H9 (cell line): ENCODE results near the gene CCDC154. TPM values are rescaled to one million over a fixed set of nuclear protein-coding genes. Genes with fewer than 3 reads are reported as not detected.

Experiments used
- DNase-seq: peaks from one replicate; pipeline ENCODE4 v3.0.0-alpha.2; 2017
- H2AFZ ChIP-seq: one replicate; pipeline ENCODE4 v1.6.1; 2013; ENCODE audit warnings: mild to moderate bottlenecking, low read length, control low read depth, moderate library complexity
- H2AK5ac ChIP-seq: 2 replicates; pipeline ENCODE4 v1.6.1; 2013; ENCODE audit warnings: low read length, control low read depth, mixed read lengths; ENCODE audit not compliant: insufficient read length
- H2BK120ac ChIP-seq: one replicate; pipeline ENCODE4 v1.6.1; 2013; ENCODE audit warnings: low read depth, mild to moderate bottlenecking, low read length, control low read depth, inconsistent platforms; ENCODE audit not compliant: poor library complexity, severe bottlenecking
- H2BK12ac ChIP-seq: 2 replicates; pipeline ENCODE4 v1.6.1; 2013; ENCODE audit warnings: low read length, control low read depth, mixed read lengths, low read depth; ENCODE audit not compliant: insufficient read length
- H2BK15ac ChIP-seq: 2 replicates; pipeline ENCODE4 v1.6.1; 2013; ENCODE audit warnings: low read depth, low read length, control low read depth
- H2BK20ac ChIP-seq: one replicate; pipeline ENCODE4 v1.6.1; 2013; ENCODE audit warnings: low read depth, mild to moderate bottlenecking, low read length, control low read depth, inconsistent platforms; ENCODE audit not compliant: poor library complexity, severe bottlenecking
- H2BK5ac ChIP-seq: 2 replicates; pipeline ENCODE4 v1.6.1; 2013; ENCODE audit warnings: low read length, control low read depth, mixed read lengths; ENCODE audit not compliant: insufficient read length
- H3K14ac ChIP-seq: 2 replicates; pipeline ENCODE4 v1.6.1; 2013; ENCODE audit warnings: low read length, control low read depth; ENCODE audit not compliant: insufficient read depth
- H3K18ac ChIP-seq: 2 replicates; pipeline ENCODE4 v1.6.1; 2013; ENCODE audit warnings: low read depth, mild to moderate bottlenecking, mixed read lengths, low read length, control low read depth; ENCODE audit not compliant: insufficient read length
- H3K23ac ChIP-seq: 2 replicates; pipeline ENCODE4 v1.6.1; 2013; ENCODE audit warnings: low read length, control low read depth, mixed read lengths, low read depth; ENCODE audit not compliant: insufficient read length
- H3K23me2 ChIP-seq: 2 replicates; pipeline ENCODE4 v1.6.1; 2013; ENCODE audit warnings: low read depth, mild to moderate bottlenecking, mixed read lengths, low read length, control low read depth; ENCODE audit not compliant: insufficient read length, poor library complexity, severe bottlenecking
- H3K27ac ChIP-seq: 2 replicates; pipeline ENCODE4 v1.5.1; 2013; ENCODE audit warnings: low read length, control low read depth, mixed read lengths, low read depth; ENCODE audit not compliant: insufficient read length
- H3K27me3 ChIP-seq: 2 replicates; pipeline ENCODE4 v1.6.1; 2013; ENCODE audit warnings: low read length, control low read depth, inconsistent platforms; ENCODE audit not compliant: insufficient read depth
- H3K4ac ChIP-seq: 2 replicates; pipeline ENCODE4 v1.6.1; 2013; ENCODE audit warnings: low read depth, mild to moderate bottlenecking, control low read depth, inconsistent platforms, low read length, moderate library complexity
- H3K4me1 ChIP-seq: 2 replicates; pipeline ENCODE4 v1.6.1; 2013; ENCODE audit warnings: low read length, control low read depth, inconsistent platforms; ENCODE audit not compliant: insufficient read depth
- H3K4me2 ChIP-seq: 2 replicates; pipeline ENCODE4 v1.6.1; 2013; ENCODE audit warnings: low read length, control low read depth, mixed read lengths; ENCODE audit not compliant: insufficient read length, insufficient read depth
- H3K56ac ChIP-seq: 2 replicates; pipeline ENCODE4 v1.6.1; 2013; ENCODE audit warnings: low read depth, mild to moderate bottlenecking, mixed read lengths, low read length, control low read depth; ENCODE audit not compliant: insufficient read length
- H3K79me1 ChIP-seq: 2 replicates; pipeline ENCODE4 v1.6.1; 2013; ENCODE audit warnings: low read depth, mild to moderate bottlenecking, moderate library complexity, low read length, control low read depth, inconsistent platforms; ENCODE audit not compliant: insufficient read depth, poor library complexity, severe bottlenecking
- H3K79me2 ChIP-seq: 2 replicates; pipeline ENCODE4 v1.6.1; 2013; ENCODE audit warnings: low read length, control low read depth, inconsistent platforms; ENCODE audit not compliant: insufficient read depth
- H3K9ac ChIP-seq: 2 replicates; pipeline ENCODE4 v1.6.1; 2013; ENCODE audit warnings: low read length, control low read depth, mixed read lengths; ENCODE audit not compliant: insufficient read length; ENCODE audit errors: extremely low read depth
- H3K9me3 ChIP-seq: one replicate; pipeline ENCODE4 v1.6.1; 2013; ENCODE audit warnings: low read depth, low read length, inconsistent platforms; ENCODE audit not compliant: control insufficient read depth
- H3T11ph ChIP-seq: one replicate; pipeline ENCODE4 v1.6.1; 2013; ENCODE audit warnings: mild to moderate bottlenecking, low read length, control low read depth, inconsistent platforms
- H4K20me1 ChIP-seq: one replicate; pipeline ENCODE4 v1.6.1; 2013; ENCODE audit not compliant: control insufficient read depth, insufficient read length, insufficient read depth
- H4K5ac ChIP-seq: 2 replicates; pipeline ENCODE4 v1.6.1; 2013; ENCODE audit warnings: low read depth, mild to moderate bottlenecking, mixed read lengths, low read length, control low read depth; ENCODE audit not compliant: insufficient read length
- H4K8ac ChIP-seq: replicated peaks from 2 replicates; pipeline ENCODE4 v1.6.1; 2013; ENCODE audit warnings: low read length, control low read depth, mixed read lengths, low read depth; ENCODE audit not compliant: insufficient read length
- H4K91ac ChIP-seq: 2 replicates; pipeline ENCODE4 v1.6.1; 2013; ENCODE audit warnings: low read depth, mild to moderate bottlenecking, moderate library complexity, mixed read lengths, low read length, control low read depth; ENCODE audit not compliant: insufficient read length
- H3K27ac Mint-ChIP-seq, 3 experiments: 2 replicates in 2 of 3; 3 replicates in 1 of 3; pipeline ENCODE4 v1.8.0; 2020 to 2021; ENCODE audit warnings: mixed read lengths in 3 of 3, mild to moderate bottlenecking in 1 of 3, moderate library complexity in 1 of 3
- H3K27me3 Mint-ChIP-seq: 2 replicates; pipeline ENCODE4 v1.8.0; 2021; ENCODE audit warnings: low read depth, mild to moderate bottlenecking, moderate library complexity, mixed read lengths
- H3K36me3 Mint-ChIP-seq, 3 experiments: 2 replicates in 2 of 3; 3 replicates in 1 of 3; pipeline ENCODE4 v1.8.0; 2020 to 2021; ENCODE audit warnings: low read depth in 3 of 3, mixed read lengths in 3 of 3; ENCODE audit not compliant: insufficient read depth in 1 of 3
- H3K4me1 Mint-ChIP-seq, 2 experiments: 2 replicates each; pipeline ENCODE4 v1.8.0; 2020; ENCODE audit warnings: mixed read lengths in 2 of 2
- H3K4me3 Mint-ChIP-seq, 2 experiments: 2 replicates in 1 of 2; 3 replicates in 1 of 2; pipeline ENCODE4 v1.8.0; 2020 to 2021; ENCODE audit warnings: mild to moderate bottlenecking in 2 of 2, mixed read lengths in 2 of 2, moderate library complexity in 1 of 2
- H3K9me3 Mint-ChIP-seq, 2 experiments: 2 replicates in 1 of 2; 3 replicates in 1 of 2; pipeline ENCODE4 v1.8.0; 2020; ENCODE audit warnings: mild to moderate bottlenecking in 2 of 2, mixed read lengths in 2 of 2, moderate library complexity in 1 of 2
- CTCF ChIP-seq: fragments of 200-600 bp; sonication (generic); conservative IDR thresholded peaks from 3 replicates; pipeline ENCODE4 v1.8.0; 2021; ENCODE audit warnings: antibody characterized with exemption, mild to moderate bottlenecking
- whole genome bisulfite sequencing: extraction: QIAGEN DNeasy Blood & Tissue Kit; methylation state at CpG from one replicate; pipeline ENCODE4 v1.1.7; 2013; ENCODE audit warnings: missing lambda C conversion rate, low lambda C conversion rate, mixed read lengths; ENCODE audit not compliant: insufficient read length; ENCODE audit errors: extremely low coverage; 5-methylcytosine and 5-hydroxymethylcytosine counted together
- total RNA-seq: library from RNA; stranded (reverse); gene quantifications from 2 replicates; pipeline ENCODE4 v1.2.1, GENCODE V29; 2021

CCDC154 gene
- total RNA-seq, 1 experiment from 2014 or later, result 1.3 TPM

GRCh38 chr16:1435921-1436697 is 8.2 kb downstream of the CCDC154 start:
- Histone ChIP-seq H4K5ac (no peak overlapping the region), H3K56ac (no peak overlapping the region), H2AK5ac (no peak overlapping the region), H2BK5ac (no peak overlapping the region), H3T11ph (no peak overlapping the region), H2BK20ac (no peak overlapping the region), H2BK12ac (no peak overlapping the region), H3K23ac (no peak overlapping the region), H4K8ac (no peak overlapping the region), H3K18ac (no peak overlapping the region), H2BK120ac (no peak overlapping the region), H4K20me1 (no peaks in the 10 kb centered on the region), H3K14ac (no peak overlapping the region), H3K4me2 (no peak overlapping the region), H3K9me3 (no peaks in the 10 kb centered on the region), H3K23me2 (no peaks in the 10 kb centered on the region), H3K27ac (no peak overlapping the region), H3K4me1 (no peaks in the 10 kb centered on the region), H4K91ac (no peak overlapping the region), H2BK15ac (no peak overlapping the region), H3K79me1 (no peaks in the 10 kb centered on the region), H3K27me3 (no peaks in the 10 kb centered on the region), H2AFZ (no peak overlapping the region), H3K79me2 (no peaks in the 10 kb centered on the region), H3K4ac (no peak overlapping the region), H3K9ac (no peak overlapping the region)
- TF ChIP-seq CTCF, result peak; percentile 21; the same call in 1 of the 3 replicates
- peak; percentile 60 for DNase-seq
- no peaks in the 10 kb centered on the region; a peak in 1 of 4 replicates for H3K4me1 Mint-ChIP-seq
- H3K27ac Mint-ChIP-seq, result no peak overlapping the region; a peak in 1 of 7 replicates
- no peaks in the 10 kb centered on the region for H3K27me3 Mint-ChIP-seq
- no peak overlapping the region for H3K4me3 Mint-ChIP-seq
- H3K36me3 Mint-ChIP-seq, result no peaks in the 10 kb centered on the region
- H3K9me3 Mint-ChIP-seq, result no peaks in the 10 kb centered on the region
- WGBS, result no CpG with 5 or more reads among the region's 32 CpGs
